NCI-H526 (cell line): Measurements from ENCODE around the gene FHL1.

Source experiments
- DNase-seq, 2 experiments: peaks; one replicate each; lab custom pipeline; 2025; lab: John Stamatoyannopoulos, UW

FHL1 gene

DNA sequence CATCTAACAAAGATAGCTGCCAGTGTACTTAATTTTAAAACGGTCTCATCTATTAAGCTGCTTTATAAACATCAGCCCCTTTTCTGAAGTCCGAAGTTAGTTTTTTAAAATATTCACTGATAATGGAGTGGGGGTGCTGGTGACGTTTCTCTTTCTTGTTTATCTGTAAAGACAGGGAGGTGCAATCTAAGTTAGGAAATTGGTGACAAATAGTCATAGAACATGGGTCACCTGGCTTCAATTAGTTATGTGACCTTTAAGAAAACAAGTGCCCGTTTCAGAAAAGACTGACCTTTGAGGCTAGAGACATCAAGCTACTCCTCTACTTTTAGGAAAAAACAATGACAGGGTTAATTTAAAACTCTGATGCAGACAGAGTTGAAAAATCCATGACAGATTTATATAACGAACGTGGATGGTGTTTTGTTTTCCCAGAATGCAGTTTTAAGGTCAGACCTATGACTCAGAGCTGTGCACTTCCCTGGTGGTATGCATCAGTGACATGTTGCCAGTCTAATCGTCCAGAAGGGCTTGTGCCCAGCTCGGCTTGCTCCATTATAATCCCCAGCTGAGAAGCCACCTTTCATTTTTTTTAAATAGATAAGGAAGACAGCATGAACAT lies 38.2 kb downstream of the FHL1 start:
- no peak for DNase-seq

DNA sequence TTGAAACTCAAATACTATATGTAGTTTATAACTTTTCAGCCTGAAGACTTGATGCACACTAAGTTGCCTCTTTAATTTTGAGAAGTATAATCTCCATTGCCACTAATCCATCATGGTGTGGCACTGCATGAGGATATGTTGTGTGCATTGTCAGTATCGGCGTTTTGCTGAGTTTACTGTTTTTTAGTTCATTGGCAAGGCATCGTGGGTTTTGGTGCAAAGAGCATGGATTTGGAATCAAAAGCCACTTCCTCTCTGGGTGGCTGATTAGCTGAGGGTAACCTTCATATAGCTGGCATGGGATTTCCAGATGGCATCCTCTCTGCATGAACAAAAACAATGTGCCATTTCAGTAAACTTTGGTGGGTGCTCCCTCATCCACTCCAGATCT lies 38.7 kb downstream of the FHL1 start:
- no peak for DNase-seq

DNA sequence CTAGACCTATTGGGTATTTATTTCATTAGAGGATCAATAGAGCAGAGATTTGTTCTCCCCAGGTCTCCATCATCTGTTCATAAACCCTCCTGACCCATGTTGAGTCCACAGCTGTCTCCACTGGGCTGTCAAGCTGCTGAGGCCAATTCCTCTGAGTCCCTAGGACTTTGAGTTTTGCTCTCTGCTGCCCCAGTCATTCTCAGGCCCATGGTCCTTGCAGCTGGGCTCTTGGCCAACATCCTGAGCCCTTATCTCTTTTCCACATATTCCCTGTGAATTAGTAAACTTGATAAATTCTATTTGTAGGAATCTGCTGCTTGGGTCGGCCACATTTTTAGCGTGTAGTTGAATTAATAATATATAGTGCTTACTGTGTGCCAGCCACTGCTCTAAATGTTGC lies 41.9 kb downstream of the FHL1 start:
- no peak for DNase-seq

DNA sequence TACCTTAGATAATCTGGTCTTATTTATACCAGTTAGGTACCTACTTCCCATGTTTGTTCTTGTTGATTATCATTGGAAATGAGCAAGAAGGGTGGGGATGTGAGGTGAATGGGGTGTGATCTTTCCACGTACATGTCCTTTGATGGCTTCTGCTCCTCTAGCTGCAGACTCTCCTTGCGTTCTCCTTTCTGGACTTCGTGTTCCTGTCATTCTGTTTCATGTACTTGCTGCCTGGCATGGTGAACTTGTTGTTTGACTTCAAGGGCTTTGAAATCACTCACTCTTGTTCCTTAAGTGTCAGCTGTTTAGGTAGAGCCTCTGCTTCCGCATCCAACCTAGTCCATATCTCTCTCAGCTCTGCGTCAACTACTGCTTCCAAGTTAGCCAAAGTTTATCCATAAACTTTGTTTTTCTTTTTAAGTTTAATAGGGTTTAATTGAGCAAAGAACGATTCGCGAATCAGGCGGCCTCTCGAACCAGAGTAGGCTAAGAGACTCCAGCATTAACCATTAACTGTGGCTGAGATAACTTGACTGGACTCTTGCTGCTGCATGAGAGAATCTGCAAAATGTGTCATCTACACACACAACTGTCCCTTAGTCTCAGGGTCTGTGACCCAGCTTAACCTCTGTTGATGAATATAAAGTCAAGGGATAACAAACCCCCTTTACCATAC lies 42.8 kb downstream of the FHL1 start:
- no peak for DNase-seq

DNA sequence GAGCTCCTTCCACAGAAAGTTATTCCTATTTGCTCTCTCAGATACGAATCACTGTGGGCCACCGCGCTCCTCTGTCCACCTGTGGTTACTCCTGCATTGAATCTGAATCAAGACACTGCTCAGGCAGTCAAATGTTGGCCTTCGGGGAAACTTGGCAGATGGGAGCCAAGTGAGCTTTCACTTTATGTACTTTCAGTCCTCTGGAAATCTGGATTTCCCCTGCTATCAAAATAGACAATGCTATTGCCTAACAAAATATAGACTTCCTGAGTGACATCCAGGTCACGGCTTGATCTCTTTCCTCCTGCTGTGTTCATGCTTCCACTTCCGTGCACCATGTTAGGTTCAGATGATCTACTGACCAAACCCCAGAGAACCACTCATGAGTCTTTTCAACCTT lies 43.8 kb downstream of the FHL1 start:
- no peak for DNase-seq

DNA sequence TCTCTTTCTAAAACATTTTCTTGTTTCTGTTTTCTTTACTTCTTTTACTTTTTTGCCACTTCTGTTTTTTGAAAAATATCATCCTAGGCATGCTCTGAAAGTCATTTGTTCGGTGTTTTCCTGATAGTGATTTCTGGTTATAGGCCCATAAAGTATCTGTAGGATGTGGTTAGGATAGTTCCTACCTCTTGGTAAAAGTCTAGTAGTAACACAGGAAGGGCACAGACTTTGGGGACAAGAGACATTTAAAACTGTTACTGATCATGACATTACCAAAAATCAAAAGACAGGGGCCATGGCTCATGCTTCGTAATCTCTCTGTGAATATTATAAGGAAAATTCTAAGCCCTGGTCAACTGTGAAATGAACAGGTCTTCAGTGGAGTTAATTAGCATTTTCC lies 44.8 kb downstream of the FHL1 start:
- DNase-seq = no peak

DNA sequence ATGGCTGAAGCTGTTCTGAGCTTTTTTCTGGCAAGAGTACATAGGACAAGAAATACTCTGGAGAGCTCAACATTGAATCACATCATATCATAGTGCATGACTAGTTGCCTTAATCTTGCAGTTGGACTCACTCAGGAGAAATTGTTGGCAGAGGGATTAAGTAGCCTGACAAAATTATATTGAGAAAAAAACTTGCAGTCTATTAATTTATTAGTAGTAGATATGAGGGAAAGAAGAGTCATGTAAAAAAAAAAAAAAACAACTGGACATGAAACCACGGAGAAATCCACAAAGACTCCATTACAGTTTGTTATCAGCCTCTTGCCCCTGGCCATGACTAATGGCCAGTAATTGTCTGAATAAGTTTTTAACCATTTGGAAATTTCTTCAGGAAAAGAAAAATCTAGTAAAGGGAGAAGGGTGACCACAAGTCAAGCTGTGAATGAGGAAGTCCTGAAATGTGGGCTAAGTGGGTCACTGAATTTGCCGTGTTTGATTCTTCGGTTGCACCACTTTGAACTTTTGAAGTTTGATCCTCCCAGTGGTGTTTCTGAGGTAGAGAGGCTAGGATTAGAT lies 45.6 kb downstream of the FHL1 start:
- no peak for DNase-seq

DNA sequence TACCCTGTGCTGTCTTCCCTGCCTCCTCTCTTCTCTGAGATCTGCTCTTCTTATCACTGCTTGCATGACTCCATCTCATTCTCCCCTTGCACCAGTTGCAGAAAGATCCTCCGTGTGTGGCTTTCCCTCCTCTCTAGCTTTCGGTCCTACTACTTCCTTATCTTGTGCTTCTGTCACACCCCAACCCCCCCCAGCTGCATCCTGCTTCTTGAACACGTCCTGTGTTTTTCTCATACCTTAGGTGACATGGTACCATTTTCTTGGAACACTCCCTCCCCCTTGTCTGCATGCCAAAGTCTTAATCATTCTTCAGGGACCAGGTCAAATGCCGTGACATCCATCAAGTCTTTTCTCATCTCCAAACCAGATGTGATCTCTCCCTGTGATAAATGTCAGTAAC lies 46.4 kb downstream of the FHL1 start:
- DNase-seq = no peak

DNA sequence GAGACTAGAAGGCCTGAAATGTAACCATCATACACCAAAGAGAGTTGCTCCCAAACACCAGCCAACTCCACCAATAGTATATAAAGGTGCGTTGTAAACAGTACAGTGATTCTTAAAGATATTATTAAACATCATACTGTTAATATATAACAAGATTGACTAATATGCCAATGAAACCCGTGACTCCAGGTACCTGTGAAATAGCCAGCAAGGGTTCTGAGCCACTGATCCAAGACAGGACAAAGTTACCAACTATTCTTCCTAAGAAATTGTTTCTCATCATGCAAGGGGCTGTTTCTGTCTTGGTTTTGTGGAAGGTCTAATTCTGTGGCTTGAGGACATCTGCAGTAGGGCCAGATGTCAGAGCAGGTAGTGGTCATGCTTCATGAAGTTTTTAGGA lies 47.2 kb downstream of the FHL1 start:
- DNase-seq = no peak

DNA sequence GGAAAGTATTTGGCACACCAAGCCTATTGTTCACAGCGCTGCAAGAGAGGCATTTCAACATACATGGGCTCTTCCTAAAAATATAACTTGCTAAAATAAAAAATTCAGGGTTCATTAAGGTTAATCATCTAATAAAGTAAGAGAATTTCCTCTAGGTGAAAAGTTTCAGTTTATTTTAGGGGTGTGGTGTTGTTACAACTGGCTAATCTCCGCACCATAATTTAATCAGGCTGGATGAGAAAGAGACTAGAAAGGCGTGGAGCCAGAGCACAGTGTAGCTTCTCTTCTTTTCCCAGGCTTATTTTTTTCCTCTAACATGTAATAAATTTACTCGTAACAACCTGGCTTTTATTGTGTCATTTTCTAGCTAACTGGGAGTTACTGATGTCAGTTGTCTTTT lies 47.9 kb downstream of the FHL1 start:
- no peak for DNase-seq

DNA sequence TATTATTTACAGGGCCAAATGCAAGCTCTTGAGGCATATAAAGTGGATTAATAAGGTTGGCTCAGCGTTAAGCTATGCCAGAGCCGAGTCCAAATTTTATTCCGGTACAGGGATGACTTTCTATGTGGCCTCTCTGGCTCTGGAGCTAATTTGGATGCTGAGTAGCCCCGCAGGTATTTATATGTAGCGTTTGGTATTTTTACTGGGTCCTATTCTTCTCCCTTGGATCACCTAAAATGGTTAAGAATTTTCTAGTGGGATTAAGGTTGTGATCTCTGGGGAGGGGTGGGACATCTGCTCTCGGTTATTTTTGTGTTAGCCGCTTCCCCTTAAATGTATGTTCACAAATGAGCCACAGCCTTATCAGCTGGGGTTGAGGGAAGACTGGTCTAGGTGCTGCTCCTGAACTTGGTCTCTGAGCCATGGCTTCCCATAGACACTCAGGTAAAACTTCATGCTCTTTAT lies 49.4 kb downstream of the FHL1 start:
- DNase-seq = no peak

DNA sequence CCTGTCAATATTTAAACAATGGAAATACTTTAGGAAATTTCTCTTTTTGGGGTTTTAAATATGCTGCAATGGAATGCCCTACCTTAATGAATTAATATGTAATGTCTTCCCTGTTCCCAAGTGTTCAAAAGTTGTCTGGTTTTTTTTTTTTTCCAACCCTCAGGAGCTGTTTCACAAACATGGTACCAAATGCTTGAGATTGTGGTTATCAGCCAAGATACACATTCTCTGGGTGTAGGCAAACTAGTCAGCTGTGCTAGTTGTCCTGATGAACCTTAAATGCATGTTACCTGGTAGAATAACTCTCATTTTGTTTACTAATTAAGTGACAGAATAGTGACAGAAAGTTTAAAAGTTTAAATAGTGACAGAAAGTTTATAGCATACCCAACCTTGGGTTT lies 50.7 kb downstream of the FHL1 start:
- no peak for DNase-seq

DNA sequence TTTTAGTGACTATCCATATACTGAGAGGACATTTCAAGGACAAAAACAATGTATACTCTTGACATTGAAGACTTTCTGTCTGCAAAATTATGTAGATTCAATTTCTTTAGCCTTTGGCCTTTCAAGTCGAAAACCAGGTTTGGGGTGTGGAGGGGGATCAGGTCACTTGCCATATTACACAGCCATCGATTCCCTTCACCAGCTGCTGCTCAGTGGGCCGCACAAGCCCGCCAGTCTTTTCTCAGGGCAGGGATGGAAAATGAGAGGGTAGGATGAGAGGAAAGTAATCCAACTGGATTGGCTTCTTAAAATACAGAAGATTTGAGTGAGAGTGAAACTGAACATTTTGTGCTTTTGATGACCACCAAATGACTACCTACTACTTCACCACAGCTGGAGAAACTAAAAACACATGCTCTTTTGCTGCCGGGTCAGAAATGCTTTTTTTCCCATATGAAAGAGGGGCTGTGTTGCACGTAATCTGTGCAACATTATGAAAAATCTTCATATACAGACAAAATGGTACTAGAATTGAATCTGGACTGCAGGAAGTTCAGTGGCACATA lies 51.4 kb downstream of the FHL1 start:
- no peak for DNase-seq

DNA sequence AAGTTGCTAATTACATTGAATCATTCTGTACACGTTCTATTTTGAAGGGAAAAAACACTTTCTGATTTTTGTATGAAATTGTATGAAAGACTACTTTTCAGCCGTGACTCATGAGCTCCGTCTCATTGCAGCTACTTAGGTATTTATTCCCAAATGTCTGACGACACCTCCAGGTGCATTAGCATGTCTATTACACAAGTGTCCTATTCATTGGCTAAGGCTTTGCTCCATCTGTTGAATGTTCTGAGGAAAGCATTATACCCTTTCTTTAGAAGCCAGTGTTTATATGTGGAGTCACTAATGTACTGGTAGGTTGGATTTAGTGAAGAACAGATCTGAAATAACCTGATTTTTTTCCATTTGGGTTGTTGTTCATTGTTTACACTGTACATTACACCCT lies 52.0 kb downstream of the FHL1 start:
- DNase-seq = no peak

DNA sequence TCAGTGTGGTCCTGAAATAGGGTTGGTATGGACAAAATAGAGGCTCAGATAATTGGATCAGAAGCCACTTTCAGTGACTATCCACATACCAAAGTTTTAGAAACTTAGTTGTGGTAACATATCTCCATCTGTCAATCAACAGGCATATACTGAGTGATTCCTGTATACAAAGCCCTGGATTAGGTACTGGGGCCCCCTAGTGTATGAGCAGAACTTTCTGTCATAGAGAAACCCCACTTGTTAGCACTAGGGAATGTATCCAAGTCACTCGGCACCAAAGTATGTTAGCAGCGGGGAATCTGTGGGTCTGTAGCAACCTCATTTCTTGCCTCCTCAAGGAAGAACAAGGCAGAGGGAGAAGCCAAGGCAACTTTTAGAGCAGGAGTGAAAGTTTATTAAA lies 53.1 kb downstream of the FHL1 start:
- no peak for DNase-seq

DNA sequence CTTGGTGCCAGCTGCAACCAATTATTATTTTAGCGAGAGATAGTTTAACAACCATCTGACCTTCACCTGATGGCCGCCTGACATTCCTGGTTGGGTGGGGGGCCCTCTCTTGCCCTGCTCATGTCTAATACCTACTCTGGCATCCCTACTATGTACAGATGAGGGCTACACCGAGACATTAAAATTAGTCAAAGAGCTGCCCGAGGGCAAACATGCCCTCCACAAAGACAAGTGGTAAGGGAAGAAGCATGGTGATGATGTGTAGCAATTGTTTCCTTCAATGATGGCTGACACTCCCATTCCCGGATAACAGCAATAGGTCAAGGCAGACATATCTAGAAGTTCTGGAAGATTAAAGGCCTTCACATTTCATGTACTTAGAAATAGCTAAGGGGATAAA lies 54.3 kb downstream of the FHL1 start:
- no peak for DNase-seq

DNA sequence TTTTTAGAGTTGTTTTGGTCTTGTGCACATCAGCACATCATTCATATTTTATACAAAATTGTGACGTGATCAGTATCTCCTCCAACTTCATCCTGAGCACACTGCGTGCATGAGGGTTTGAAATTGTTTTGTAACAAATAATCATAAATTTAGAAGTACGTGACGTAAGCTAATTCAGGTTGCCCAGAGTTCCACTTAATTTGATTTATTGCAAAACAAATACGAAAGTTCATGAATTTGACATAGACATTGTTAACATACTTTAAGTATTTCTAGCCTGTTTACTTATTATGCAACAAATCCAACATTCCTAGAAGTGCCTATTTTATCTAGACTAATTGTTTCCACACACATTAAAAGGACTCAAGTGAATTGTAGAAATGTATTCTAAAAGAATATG lies 55.6 kb downstream of the FHL1 start:
- DNase-seq = no peak

DNA sequence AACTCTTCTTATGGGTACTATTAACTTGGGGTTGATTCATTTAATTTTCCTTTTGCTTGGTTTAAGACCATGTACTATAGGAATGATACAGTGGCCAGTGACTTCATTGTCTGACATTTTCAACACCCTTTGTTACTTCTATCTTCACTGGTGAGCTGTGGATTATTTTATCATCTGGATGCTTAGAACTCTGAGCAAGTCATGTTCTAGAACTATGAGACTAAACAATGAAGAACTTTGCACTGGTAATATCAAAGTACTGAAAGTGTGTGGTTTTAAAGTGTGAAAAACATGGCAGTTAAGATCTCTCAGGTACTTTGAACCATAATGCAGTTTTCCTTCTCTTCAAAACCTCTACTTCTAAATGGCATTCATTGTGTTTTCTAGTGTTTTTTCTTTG lies 56.1 kb downstream of the FHL1 start:
- DNase-seq = no peak

DNA sequence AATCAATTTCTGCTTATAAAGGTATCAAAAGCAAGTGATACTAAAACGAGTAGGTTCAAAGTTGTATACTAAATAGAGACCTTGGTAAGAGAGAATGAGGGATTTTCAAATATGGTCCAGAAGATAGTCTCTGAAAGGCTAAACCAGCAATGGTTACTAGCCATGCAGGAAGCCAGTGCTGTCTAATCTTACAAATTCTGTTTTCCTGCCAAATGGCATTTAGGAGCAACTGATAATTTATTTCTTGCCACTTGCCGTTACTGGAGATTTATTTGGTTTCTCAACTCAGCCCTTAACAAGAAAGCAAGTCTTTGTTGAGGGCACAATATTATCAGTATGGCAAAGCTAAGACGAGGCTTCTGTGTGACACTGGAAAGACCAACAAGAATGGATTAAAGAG lies 56.6 kb downstream of the FHL1 start:
- DNase-seq = no peak

DNA sequence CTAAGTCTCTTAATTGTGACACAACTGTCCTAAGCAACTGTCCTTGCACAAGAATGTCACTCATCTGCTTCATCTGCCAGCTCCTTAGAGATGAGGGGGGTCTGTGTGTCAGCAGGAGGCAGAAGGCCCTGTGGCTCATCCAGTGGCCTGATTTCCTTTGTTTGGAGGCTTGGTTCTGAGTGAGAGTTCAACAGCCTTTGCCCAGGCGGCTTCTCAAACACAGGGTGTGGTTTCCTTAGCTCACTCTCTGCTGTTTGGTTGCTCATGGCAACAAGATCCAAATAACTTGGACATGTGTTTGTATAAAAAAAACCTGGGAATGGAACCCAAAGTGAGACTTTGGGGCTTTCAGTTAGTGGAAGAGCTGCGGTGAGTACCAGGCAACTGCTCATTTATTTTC lies 57.2 kb downstream of the FHL1 start:
- DNase-seq = no peak

DNA sequence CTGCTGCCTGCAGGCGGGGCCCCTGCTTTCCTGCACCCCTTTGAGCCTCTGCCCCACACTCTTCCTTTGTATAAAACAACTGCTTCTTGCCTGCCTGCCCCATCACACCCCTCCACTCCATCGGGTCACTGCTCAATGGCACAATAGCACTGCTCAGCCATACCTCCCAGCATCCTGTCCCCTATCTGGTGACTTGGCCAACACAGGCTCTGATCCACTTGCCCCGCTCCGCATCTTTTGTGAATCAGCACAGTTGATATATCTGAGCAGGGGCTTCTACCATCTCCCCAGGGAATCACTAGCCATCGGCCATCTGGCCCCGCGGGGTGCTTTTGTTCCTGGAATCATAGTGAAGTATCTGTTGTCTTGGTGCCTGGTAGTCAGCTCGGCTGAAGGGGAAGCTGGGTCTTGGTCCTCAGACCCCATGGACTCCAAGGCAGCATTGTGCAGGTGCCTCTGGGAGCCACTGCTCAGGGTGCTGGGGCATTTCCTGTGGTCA lies 58.6 kb downstream of the FHL1 start:
- no peak for DNase-seq

DNA sequence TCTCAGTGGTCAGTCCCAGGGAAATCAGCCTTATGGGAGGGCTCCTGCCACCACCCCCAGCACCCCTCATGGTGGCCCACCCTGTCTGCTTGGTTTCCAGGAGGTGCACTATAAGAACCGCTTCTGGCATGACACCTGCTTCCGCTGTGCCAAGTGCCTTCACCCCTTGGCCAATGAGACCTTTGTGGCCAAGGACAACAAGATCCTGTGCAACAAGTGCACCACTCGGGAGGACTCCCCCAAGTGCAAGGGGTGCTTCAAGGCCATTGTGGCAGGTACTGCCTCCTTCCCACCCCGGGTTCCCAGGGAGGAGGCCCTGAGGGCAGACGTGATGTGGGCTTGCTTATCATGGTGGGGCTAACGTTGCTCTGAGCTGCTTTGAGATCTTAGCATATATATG lies 59.6 kb downstream of the FHL1 start:
- DNase-seq = no peak

DNA sequence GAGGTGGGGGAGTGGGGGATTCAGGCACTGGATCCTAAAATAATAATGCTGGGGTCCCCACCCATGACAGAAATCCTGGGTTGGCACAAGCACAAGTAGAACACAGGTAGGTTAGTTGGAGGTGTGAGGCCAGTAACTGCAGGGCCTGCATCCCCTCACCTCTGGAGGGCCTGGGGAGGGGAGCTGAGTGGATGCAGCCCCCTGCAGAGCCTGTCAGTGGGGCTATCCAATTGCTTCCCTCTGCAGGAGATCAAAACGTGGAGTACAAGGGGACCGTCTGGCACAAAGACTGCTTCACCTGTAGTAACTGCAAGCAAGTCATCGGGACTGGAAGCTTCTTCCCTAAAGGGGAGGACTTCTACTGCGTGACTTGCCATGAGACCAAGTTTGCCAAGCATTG lies 60.2 kb downstream of the FHL1 start:
- DNase-seq = no peak
